T-cell (primary cell): Measurements from ENCODE around the gene NPC2. TPM values are rescaled to one million over a fixed set of nuclear protein-coding genes. Genes with fewer than 3 reads are reported as not detected.

Source experiments
- ATAC-seq, 4 experiments: fragments of 200-7000 bp in 3 of 4; fragments of 150-1000 bp in 1 of 4; cut with Tn5 transposase; replicated peaks in 1 of 4; 1 replicate in 3 of 4; 2 replicates in 1 of 4; pipeline ENCODE4 v1.10.0; 2021; ENCODE audit warnings: moderate library complexity in 3 of 4, mild to moderate bottlenecking in 2 of 4, moderate number of reproducible peaks in 1 of 4
- CTCF ChIA-PET, 2 donors: fragments of 300-600 bp; sonication (Branson Sonifier 250); formaldehyde crosslinking; loops; one replicate each; lab custom pipeline; 2022; ENCODE audit warnings: antibody characterized with exemption in 2 of 2; lab: Charles Lee
- POLR2A ChIA-PET, 2 donors: fragments of 300-600 bp; sonication (Branson Sonifier 250); formaldehyde crosslinking; loops; one replicate each; lab custom pipeline; 2022; ENCODE audit warnings: antibody characterized with exemption in 2 of 2; lab: Charles Lee
- DNase-seq, 35 experiments: peaks; one replicate each; pipeline versions ENCODE4 v3.0.0 to v3.0.0-alpha.2; 2013 to 2023
- H3K27ac ChIP-seq: one replicate; pipeline ENCODE4 v1.5.1; 2013; ENCODE audit warnings: low read length
- H3K27me3 ChIP-seq, 2 experiments: replicated peaks in 1 of 2; 1 replicate in 1 of 2; 2 replicates in 1 of 2; pipeline versions ENCODE4 v1.6.1 to v1.7.0; 2013; ENCODE audit warnings: low read length in 1 of 2, mixed read lengths in 1 of 2; ENCODE audit not compliant: control insufficient read depth in 2 of 2, insufficient read depth in 2 of 2; ENCODE audit errors: extremely low read depth in 1 of 2
- H3K36me3 ChIP-seq, 2 donors: 1 replicate in 1 of 2; 2 replicates in 1 of 2; pipeline versions ENCODE4 v1.6.1 to v1.7.0; 2013; ENCODE audit warnings: low read length in 1 of 2; ENCODE audit not compliant: control insufficient read depth in 2 of 2, insufficient read depth in 1 of 2; ENCODE audit errors: extremely low read depth in 1 of 2
- H3K4me1 ChIP-seq, 2 experiments: 1 replicate in 1 of 2; 2 replicates in 1 of 2; pipeline versions ENCODE4 v1.6.1 to v1.7.0; 2013; ENCODE audit warnings: low read length in 2 of 2, mixed read lengths in 1 of 2; ENCODE audit not compliant: insufficient read depth in 2 of 2, control insufficient read depth in 1 of 2; ENCODE audit errors: extremely low read depth in 1 of 2
- H3K4me3 ChIP-seq, 2 donors: 1 replicate in 1 of 2; 2 replicates in 1 of 2; pipeline versions ENCODE4 v1.5.1 to v1.7.0; 2013; ENCODE audit warnings: mild to moderate bottlenecking in 2 of 2, low read length in 1 of 2, moderate library complexity in 1 of 2; ENCODE audit not compliant: control insufficient read depth in 1 of 2; ENCODE audit errors: extremely low read depth in 1 of 2
- H3K9me3 ChIP-seq: 2 replicates; pipeline ENCODE4 v1.7.0; 2013
- H3K27ac Mint-ChIP-seq, 2 donors: one replicate each; pipeline ENCODE4 v1.8.0; 2020 to 2021; ENCODE audit warnings: mild to moderate bottlenecking in 2 of 2, mixed read lengths in 2 of 2
- H3K27me3 Mint-ChIP-seq, 2 donors: one replicate each; pipeline ENCODE4 v1.8.0; 2021 to 2022; ENCODE audit warnings: mixed read lengths in 2 of 2
- H3K36me3 Mint-ChIP-seq: one replicate; pipeline ENCODE4 v1.8.0; 2021; ENCODE audit warnings: mixed read lengths
- H3K4me1 Mint-ChIP-seq, 3 donors: one replicate each; pipeline ENCODE4 v1.8.0; 2020 to 2022; ENCODE audit warnings: mixed read lengths in 3 of 3, mild to moderate bottlenecking in 1 of 3
- H3K4me3 Mint-ChIP-seq, 3 donors: one replicate each; pipeline ENCODE4 v1.8.0; 2020 to 2022; ENCODE audit warnings: mild to moderate bottlenecking in 3 of 3, mixed read lengths in 3 of 3, moderate library complexity in 3 of 3
- H3K9me3 Mint-ChIP-seq, 3 donors: one replicate each; pipeline ENCODE4 v1.8.0; 2020 to 2022; ENCODE audit warnings: mixed read lengths in 3 of 3
- WGBS: methylation state at CpG from one replicate; pipeline ENCODE4 v1.1.5; 2013; ENCODE audit warnings: missing lambda C conversion rate; ENCODE audit not compliant: insufficient coverage; 5-methylcytosine and 5-hydroxymethylcytosine counted together
- total RNA-seq, 35 experiments: library from RNA in 6 of 35; stranded (reverse) in 6 of 35; fragments of 120-200 nt in 1 of 35; gene quantifications; one replicate each; pipeline versions ENCODE4 v1.2.1 to v1.2.4 and lab custom pipeline; 2013 to 2026

NPC2 gene
- total RNA-seq, 5 donors from 2014 or later (not counting 1 experiment from before 2014, with no cell fraction given): 32.4 to 61.4 (median 44.8) TPM

GRCh38 chr14:74504874-74505720 is 12.0 kb upstream of the NPC2 start:
- Histone ChIP-seq H3K4me3 (no peak overlapping the region), H3K27ac (no peak overlapping the region), H3K27me3 (peaks cover 0 to 21% of the 10 kb centered on the region in 2 experiments), H3K4me1 (no peaks in the 10 kb centered on the region), H3K9me3 (no peaks in the 10 kb centered on the region), H3K36me3 (no peaks in the 10 kb centered on the region)
- peaks cover 1% of the 10 kb centered on the region for H3K36me3 Mint-ChIP-seq
- WGBS: 87% methylated on average over 10 of the region's 20 CpGs
- no peak overlapping the region for H3K4me3 Mint-ChIP-seq
- H3K9me3 Mint-ChIP-seq: no peaks in the 10 kb centered on the region
- CTCF ChIA-PET: no interaction called here
- peaks cover 5% of the 10 kb centered on the region in 2 donors for H3K27me3 Mint-ChIP-seq
- DNase-seq (peak in 1 of 35 experiments; percentile 17), ATAC-seq (no peak)
- POLR2A ChIA-PET: no interaction called here
- no peak overlapping the region for H3K27ac Mint-ChIP-seq
- peaks cover 0 to 11% (median 11%) of the 10 kb centered on the region in 3 donors for H3K4me1 Mint-ChIP-seq

- ChIA-PET CTCF (no interaction called here), POLR2A (no interaction called here)
- H3K4me1 Mint-ChIP-seq: peaks cover 0 to 18% (median 12%) of the 10 kb centered on the region in 3 donors
- no peak overlapping the region for H3K4me3 ChIP-seq
- no peaks in the 10 kb centered on the region for H3K9me3 Mint-ChIP-seq
- no peaks in the 10 kb centered on the region for H3K4me1 ChIP-seq
- whole genome bisulfite sequencing: 88% methylated on average over 4 of the region's 4 CpGs
- H3K27me3 Mint-ChIP-seq: peaks cover under 1 to 5% of the 10 kb centered on the region in 2 donors
- no peak for ATAC-seq
- H3K36me3 Mint-ChIP-seq: peaks cover 4% of the 10 kb centered on the region
- H3K27me3 ChIP-seq: peaks cover 0 to 15% of the 10 kb centered on the region in 2 experiments
- H3K27ac Mint-ChIP-seq: no peak overlapping the region
- no peak overlapping the region for H3K4me3 Mint-ChIP-seq
- no peaks in the 10 kb centered on the region for H3K36me3 ChIP-seq
- no peaks in the 10 kb centered on the region for H3K9me3 ChIP-seq
- peak in 1 of 35 experiments; percentile 9 for DNase-seq
- no peak overlapping the region for H3K27ac ChIP-seq
Observed at GRCh38 chr14:74504412-74504811, 11.3 kb upstream of the NPC2 start.

- H3K36me3 Mint-ChIP-seq: peaks cover 8% of the 10 kb centered on the region
- no peak overlapping the region for H3K4me3 Mint-ChIP-seq
- Histone ChIP-seq H3K4me3 (no peak overlapping the region), H3K27ac (no peak overlapping the region), H3K27me3 (peaks cover 0 to 11% of the 10 kb centered on the region in 2 experiments), H3K9me3 (no peaks in the 10 kb centered on the region), H3K4me1 (no peaks in the 10 kb centered on the region), H3K36me3 (no peaks in the 10 kb centered on the region)
- H3K9me3 Mint-ChIP-seq: no peaks in the 10 kb centered on the region
- WGBS: 95% methylated on average over 8 of the region's 12 CpGs
- H3K27ac Mint-ChIP-seq: no peak overlapping the region
- DNase-seq: peak in 1 of 35 experiments; percentile 13
- ChIA-PET POLR2A (interaction anchor here in 1 of 2 donors (0.5 kb wide), 1 partner anchor 365 kb away, joined by 5 read pairs; no protein-coding TSS in a partner anchor), CTCF (no interaction called here)
- H3K27me3 Mint-ChIP-seq: peaks cover 0 to 5% of the 10 kb centered on the region in 2 donors
- peaks cover 0 to 23% (median 16%) of the 10 kb centered on the region in 3 donors for H3K4me1 Mint-ChIP-seq
- ATAC-seq: no peak
Observed at GRCh38 chr14:74503938-74504335, 10.8 kb upstream of the NPC2 start.

GRCh38 chr14:74503291-74503937 is 10.3 kb upstream of the NPC2 start:
- Mint-ChIP-seq H3K27me3 (peaks cover 0 to 5% of the 10 kb centered on the region in 2 donors), H3K4me1 (peaks cover 0 to 27% (median 18%) of the 10 kb centered on the region in 3 donors), H3K36me3 (peaks cover 11% of the 10 kb centered on the region), H3K27ac (no peak overlapping the region), H3K4me3 (no peak overlapping the region), H3K9me3 (no peaks in the 10 kb centered on the region)
- no peak for DNase-seq
- Histone ChIP-seq H3K4me3 (no peak overlapping the region), H3K4me1 (no peaks in the 10 kb centered on the region), H3K27me3 (peaks cover 0 to 6% of the 10 kb centered on the region in 2 experiments), H3K27ac (no peak overlapping the region), H3K9me3 (no peaks in the 10 kb centered on the region), H3K36me3 (no peaks in the 10 kb centered on the region)
- ATAC-seq: no peak
- 85% methylated on average over 7 of the region's 14 CpGs for WGBS
- ChIA-PET CTCF (no interaction called here), POLR2A (interaction anchor here in 1 of 2 donors (0.5 kb wide), 1 partner anchor 365 kb away, joined by 5 read pairs; no protein-coding TSS in a partner anchor)

- ATAC-seq: peak in 1 of 4 experiments; percentile 29
- Histone ChIP-seq H3K4me1 (no peaks in the 10 kb centered on the region), H3K4me3 (no peak overlapping the region), H3K36me3 (no peaks in the 10 kb centered on the region), H3K27me3 (no peaks in the 10 kb centered on the region), H3K27ac (no peak overlapping the region), H3K9me3 (no peaks in the 10 kb centered on the region)
- DNase-seq: no peak
- 97% methylated on average over 9 of the region's 21 CpGs for WGBS
- Mint-ChIP-seq H3K36me3 (peaks cover 17% of the 10 kb centered on the region), H3K27me3 (peaks cover 0 to 2% of the 10 kb centered on the region in 2 donors), H3K27ac (no peak overlapping the region), H3K9me3 (no peaks in the 10 kb centered on the region), H3K4me3 (no peak overlapping the region), H3K4me1 (peaks cover 0 to 30% (median 23%) of the 10 kb centered on the region in 3 donors)
- POLR2A ChIA-PET: no interaction called here
- CTCF ChIA-PET: no interaction called here
Observed at GRCh38 chr14:74502236-74503019, 9.3 kb upstream of the NPC2 start.

- no peak overlapping the region for H3K27ac ChIP-seq
- H3K9me3 ChIP-seq: no peaks in the 10 kb centered on the region
- H3K27me3 Mint-ChIP-seq: no peaks in the 10 kb centered on the region
- H3K4me1 ChIP-seq: no peaks in the 10 kb centered on the region
- H3K27me3 ChIP-seq: no peaks in the 10 kb centered on the region
- ChIA-PET POLR2A (interaction anchor here in 1 of 2 donors (0.6 kb wide), 1 partner anchor 282 kb away, joined by 3 read pairs; no protein-coding TSS in a partner anchor), CTCF (no interaction called here)
- peaks cover 0 to 28% (median 24%) of the 10 kb centered on the region in 3 donors for H3K4me1 Mint-ChIP-seq
- 79% methylated on average over 2 of the region's 5 CpGs for WGBS
- H3K9me3 Mint-ChIP-seq: no peaks in the 10 kb centered on the region
- H3K36me3 Mint-ChIP-seq: peaks cover 18% of the 10 kb centered on the region
- no peak for ATAC-seq
- DNase-seq: no peak
- H3K36me3 ChIP-seq: no peaks in the 10 kb centered on the region
- no peak overlapping the region for H3K4me3 ChIP-seq
- no peak overlapping the region for H3K27ac Mint-ChIP-seq
- no peak overlapping the region for H3K4me3 Mint-ChIP-seq
Observed at GRCh38 chr14:74501691-74502090, 8.6 kb upstream of the NPC2 start.
